B cell (primary cell): Measurements from ENCODE around the gene DUSP16. TPM values are rescaled to one million over a fixed set of nuclear protein-coding genes. Genes with fewer than 3 reads are reported as not detected.

ENCODE experiments used
- ATAC-seq: fragments of 200-7000 bp; cut with Tn5 transposase; one replicate; pipeline ENCODE4 v1.10.0; 2021; ENCODE audit warnings: low read depth, mild to moderate bottlenecking, moderate number of reproducible peaks, moderate library complexity
- CTCF ChIA-PET: fragments of 350-600 bp; sonication (Branson Sonifier 250); formaldehyde crosslinking; loops from one replicate; lab custom pipeline; 2021; ENCODE audit warnings: antibody characterized with exemption, inconsistent platforms; lab: Charles Lee
- POLR2A ChIA-PET: fragments of 350-600 bp; sonication (Branson Sonifier 250); formaldehyde crosslinking; loops from one replicate; lab custom pipeline; 2021; ENCODE audit warnings: antibody characterized with exemption; lab: Charles Lee
- DNase-seq: peaks from one replicate; pipeline ENCODE4 v3.0.0; 2013
- H2AFZ ChIP-seq: 2 replicates; pipeline ENCODE4 v1.6.1; 2012; ENCODE audit warnings: mild to moderate bottlenecking, low read depth, low read length; ENCODE audit not compliant: insufficient read depth, poor library complexity, severe bottlenecking
- H3K27ac ChIP-seq, 2 donors: 1 replicate in 1 of 2; 2 replicates in 1 of 2; pipeline ENCODE4 v1.5.1; 2012 to 2013; ENCODE audit warnings: low read length in 2 of 2, mild to moderate bottlenecking in 2 of 2, moderate library complexity in 1 of 2
- H3K27me3 ChIP-seq, 4 experiments: fragments of 200-600 bp in 1 of 4; sonication (generic) in 1 of 4; replicated peaks in 1 of 4; 1 replicate in 2 of 4; 2 replicates in 2 of 4; pipeline versions ENCODE4 v1.6.1 to v1.7.0; 2013 to 2016; ENCODE audit warnings: low read length in 3 of 4, mild to moderate bottlenecking in 2 of 4, mixed read lengths in 1 of 4, moderate library complexity in 1 of 4; ENCODE audit not compliant: insufficient read depth in 4 of 4, control insufficient read depth in 3 of 4; ENCODE audit errors: control extremely low read depth in 1 of 4
- H3K36me3 ChIP-seq, 2 experiments: replicated peaks in 1 of 2; 1 replicate in 1 of 2; 2 replicates in 1 of 2; pipeline versions ENCODE4 v1.6.1 to v1.7.1; 2013; ENCODE audit warnings: low read length in 1 of 2; ENCODE audit not compliant: insufficient read depth in 2 of 2, control insufficient read depth in 1 of 2; ENCODE audit errors: control extremely low read depth in 1 of 2, extremely low read depth in 1 of 2
- H3K4me1 ChIP-seq, 2 donors: fragments of 200-600 bp in 1 of 2; sonication (generic) in 1 of 2; 1 replicate in 1 of 2; 2 replicates in 1 of 2; pipeline versions ENCODE4 v1.5.1 to v1.6.1; 2013 to 2017; ENCODE audit warnings: low read length in 2 of 2; ENCODE audit not compliant: control insufficient read depth in 2 of 2, insufficient read depth in 2 of 2
- H3K4me2 ChIP-seq: replicated peaks from 2 replicates; pipeline ENCODE3; 2012; ENCODE audit warnings: mild to moderate bottlenecking, low read depth, low read length; ENCODE audit not compliant: poor library complexity, severe bottlenecking
- H3K4me3 ChIP-seq, 5 experiments: fragments of 200-600 bp in 1 of 5; sonication (generic) in 1 of 5; 1 replicate in 3 of 5; 2 replicates in 2 of 5; pipeline versions ENCODE4 v1.5.1 to v1.7.0; 2011 to 2016; ENCODE audit warnings: low read length in 4 of 5, mild to moderate bottlenecking in 4 of 5, low read depth in 2 of 5, control low read depth in 1 of 5, moderate library complexity in 1 of 5; ENCODE audit not compliant: insufficient read depth in 1 of 5; ENCODE audit errors: control extremely low read depth in 1 of 5, extremely low read depth in 1 of 5
- H3K79me2 ChIP-seq: fragments of 200-600 bp; sonication (generic); one replicate; pipeline ENCODE4 v1.6.0; 2016; ENCODE audit warnings: low read length; ENCODE audit not compliant: control insufficient read depth, insufficient read depth
- H3K9ac ChIP-seq: fragments of 200-600 bp; sonication (generic); 2 replicates; pipeline ENCODE4 v1.6.1; 2017; ENCODE audit warnings: mild to moderate bottlenecking, low read length, moderate library complexity
- H3K9me3 ChIP-seq, 3 donors: one replicate each; pipeline versions ENCODE4 v1.6.1 to v1.7.1; 2013; ENCODE audit warnings: low read length in 2 of 3; ENCODE audit not compliant: control insufficient read depth in 2 of 3, insufficient read depth in 1 of 3; ENCODE audit errors: control extremely low read depth in 1 of 3
- H4K20me1 ChIP-seq: 2 replicates; pipeline ENCODE4 v1.6.0; 2012; ENCODE audit warnings: mild to moderate bottlenecking, low read length; ENCODE audit not compliant: insufficient read depth, control insufficient read depth, poor library complexity, severe bottlenecking
- H3K27ac Mint-ChIP-seq: one replicate; pipeline ENCODE4 v1.8.0; 2021; ENCODE audit warnings: mixed read lengths
- H3K27me3 Mint-ChIP-seq: one replicate; pipeline ENCODE4 v1.8.0; 2021; ENCODE audit warnings: mixed read lengths
- H3K4me1 Mint-ChIP-seq: one replicate; pipeline ENCODE4 v1.8.0; 2021; ENCODE audit warnings: mixed read lengths
- H3K4me3 Mint-ChIP-seq: one replicate; pipeline ENCODE4 v1.8.0; 2021; ENCODE audit warnings: mixed read lengths
- H3K9me3 Mint-ChIP-seq: one replicate; pipeline ENCODE4 v1.8.0; 2022; ENCODE audit warnings: mixed read lengths; ENCODE audit not compliant: insufficient read depth
- CTCF ChIP-seq: fragments of 200-600 bp; IDR thresholded peaks from one replicate; pipeline ENCODE4 v1.8.0; 2022; ENCODE audit warnings: antibody characterized with exemption, mild to moderate bottlenecking
- EZH2 ChIP-seq: IDR thresholded peaks from 2 replicates; pipeline ENCODE4 v1.6.1; 2012; ENCODE audit warnings: borderline replicate concordance, low read depth, mild to moderate bottlenecking, moderate library complexity, low read length; ENCODE audit not compliant: insufficient read depth, poor library complexity, severe bottlenecking
- WGBS: methylation state at CpG from one replicate; pipeline ENCODE4 v1.1.5; 2013; ENCODE audit warnings: missing lambda C conversion rate; ENCODE audit not compliant: insufficient coverage; 5-methylcytosine and 5-hydroxymethylcytosine counted together
- intact Hi-C: fragments of 100-400 bp; cut with micrococcal nuclease; formaldehyde crosslinking; loops from one replicate; pipeline ENCODE4 v1.10.0; 2022
- polyA plus RNA-seq: library from polyadenylated mRNA; depleted of rRNA; stranded (reverse); fragments of >200 nt; gene quantifications from 2 replicates; pipeline ENCODE4 v1.2.3, GENCODE V29; 2012
- total RNA-seq, 2 donors: library from RNA; stranded (reverse); fragments of 120-200 nt in 1 of 2; gene quantifications; 1 replicate in 1 of 2; 2 replicates in 1 of 2; pipeline versions ENCODE4 v1.2.3 to v1.2.4, GENCODE V29; 2013 to 2022

The DUSP16 gene
- total and polyA plus RNA-seq, 2 donors (not counting 1 experiment from before 2014, with no cell fraction given), result 0.37 to 5.6 TPM

GRCh38 chr12:12476857-12477531, 85.7 kb downstream of the DUSP16 start:
- ChIA-PET CTCF (interaction anchor here (1.4 kb wide), 1 partner anchor 260 kb away, joined by 5 read pairs; no protein-coding TSS in a partner anchor), POLR2A (no interaction called here)
- TF ChIP-seq CTCF (no peak), EZH2 (no peak)
- Histone ChIP-seq H3K27ac (no peak overlapping the region), H3K36me3 (peaks cover 0 to 6% of the 10 kb centered on the region in 2 experiments), H4K20me1 (no peaks in the 10 kb centered on the region), H3K27me3 (no peaks in the 10 kb centered on the region), H2AFZ (no peak overlapping the region), H3K9me3 (no peaks in the 10 kb centered on the region), H3K4me2 (no peak overlapping the region), H3K4me1 (no peaks in the 10 kb centered on the region), H3K4me3 (no peak overlapping the region), H3K9ac (no peak overlapping the region), H3K79me2 (no peaks in the 10 kb centered on the region)
- DNase-seq (no peak), ATAC-seq (no peak)
- Mint-ChIP-seq H3K4me1 (peaks cover 18% of the 10 kb centered on the region), H3K27me3 (no peaks in the 10 kb centered on the region), H3K27ac (no peak overlapping the region), H3K4me3 (no peak overlapping the region), H3K9me3 (no peaks in the 10 kb centered on the region)
- intact Hi-C loops, result no loop called here
- over 99% methylated on average over 21 of the region's 21 CpGs for WGBS
